GM12878 (cell line): ENCODE results near the gene YY1. TPM values are rescaled to one million over a fixed set of nuclear protein-coding genes. Genes with fewer than 3 reads are reported as not detected.

Experiments
- ATAC-seq: fragments of 200-7000 bp; cut with Tn5 transposase; 3 replicates; pipeline ENCODE4 v1.9.1; 2020; ENCODE audit warnings: mild to moderate bottlenecking, moderate library complexity
- BruUV-seq: library from RNA; stranded (reverse); fragments of 400-500 nt; replicated peaks from 2 replicates; lab custom pipeline; 2021; lab: Mats Ljungman, UMichigan
- CTCF ChIA-PET: fragments of 300-600 bp; sonication (Branson Sonifier 250); formaldehyde crosslinking; extraction: SDS; loops from one replicate; lab custom pipeline; 2021; ENCODE audit warnings: inconsistent platforms; lab: Yijun Ruan, JAX
- POLR2A ChIA-PET: fragments of 350-600 bp; formaldehyde crosslinking; extraction: SDS; loops from one replicate; lab custom pipeline; 2021; ENCODE audit warnings: inconsistent platforms; lab: Charles Lee
- RAD21 ChIA-PET: fragments of 300-600 bp; sonication (Branson Sonifier 250); formaldehyde crosslinking; loops from one replicate; lab custom pipeline; 2023; ENCODE audit warnings: antibody characterized with exemption; ENCODE audit not compliant: unreplicated experiment; lab: Charles Lee
- SMC1A ChIA-PET: fragments of 300-600 bp; sonication (Branson Sonifier 250); formaldehyde crosslinking; loops from one replicate; lab custom pipeline; 2023; ENCODE audit not compliant: unreplicated experiment, uncharacterized antibody; lab: Charles Lee
- DNase-seq: peaks from one replicate; pipeline ENCODE4 v3.0.0-alpha.2; 2011; ENCODE audit warnings: low read depth, low spot score
- FAIRE-seq: peaks from 3 replicates; lab custom pipeline; 2011; peaks lifted over from hg19 to GRCh38; lab: Jason Lieb, UNC
- H2AFZ ChIP-seq: 2 replicates; pipeline ENCODE4 v1.6.0; 2011; ENCODE audit warnings: low read depth, low read length, control low read depth; ENCODE audit not compliant: control insufficient read depth
- H3K27ac ChIP-seq: 2 replicates; pipeline ENCODE4 v1.5.1; 2011; ENCODE audit warnings: control low read depth; ENCODE audit not compliant: control insufficient read depth, insufficient read depth
- H3K27me3 ChIP-seq, 2 experiments: replicated peaks in 1 of 2; 2 replicates each; pipeline versions ENCODE4 v1.6.0 to v1.6.1; 2011; ENCODE audit warnings: low read length in 1 of 2; ENCODE audit not compliant: control insufficient read depth in 2 of 2, insufficient read depth in 2 of 2
- H3K36me3 ChIP-seq, 2 experiments: 2 replicates each; pipeline ENCODE4 v1.5.1; 2011; ENCODE audit warnings: low read length in 1 of 2; ENCODE audit not compliant: control insufficient read depth in 2 of 2, insufficient read depth in 2 of 2
- H3K4me1 ChIP-seq: 2 replicates; pipeline ENCODE4 v1.6.1; 2011; ENCODE audit warnings: mild to moderate bottlenecking, low read length, moderate library complexity, mixed read lengths; ENCODE audit not compliant: control insufficient read depth, insufficient read depth
- H3K4me2 ChIP-seq: 2 replicates; pipeline ENCODE4 v1.6.0; 2011; ENCODE audit warnings: control low read depth; ENCODE audit not compliant: control insufficient read depth, insufficient read depth
- H3K4me3 ChIP-seq: fragments of 200-600 bp; sonication (generic); 2 replicates; pipeline ENCODE4 v1.5.1; 2016
- H3K79me2 ChIP-seq: 2 replicates; pipeline ENCODE4 v1.6.0; 2011; ENCODE audit warnings: low read length; ENCODE audit not compliant: control insufficient read depth, insufficient read depth
- H3K9ac ChIP-seq: 2 replicates; pipeline ENCODE4 v1.8.0; 2011; ENCODE audit warnings: low read length, control low read depth, mixed read lengths; ENCODE audit not compliant: control insufficient read depth, insufficient read depth
- H3K9me3 ChIP-seq: replicated peaks from 3 replicates; pipeline ENCODE4 v1.5.1; 2011; ENCODE audit warnings: mild to moderate bottlenecking, low read length; ENCODE audit not compliant: control insufficient read depth, insufficient read depth
- H4K20me1 ChIP-seq: 2 replicates; pipeline ENCODE4 v1.6.0; 2011; ENCODE audit not compliant: control insufficient read depth, insufficient read depth
- BHLHE40 ChIP-seq, 2 experiments: fragments of 450-650 bp in 1 of 2; IDR thresholded peaks; 2 replicates each; pipeline ENCODE4 v1.6.1; 2011 to 2017; ENCODE audit warnings: low read depth in 2 of 2, borderline replicate concordance in 1 of 2, improper control_type of control experiment in 1 of 2, low read length in 1 of 2, mild to moderate bottlenecking in 1 of 2
- DPF2 ChIP-seq: fragments of 450-650 bp; IDR thresholded peaks from 2 replicates; pipeline ENCODE4 v1.6.1; 2017; ENCODE audit warnings: mild to moderate bottlenecking
- HDAC2 ChIP-seq: fragments of 200-600 bp; sonication (generic); IDR thresholded peaks from 2 replicates; pipeline ENCODE4 v1.6.1; 2017
- MEF2A ChIP-seq: IDR thresholded peaks from 2 replicates; pipeline ENCODE4 v1.6.1; 2011; ENCODE audit warnings: low read depth, mild to moderate bottlenecking, low read length, moderate library complexity; ENCODE audit not compliant: insufficient read depth
- MEF2B ChIP-seq: fragments of 450-650 bp; IDR thresholded peaks from 2 replicates; pipeline ENCODE4 v1.6.1; 2018; ENCODE audit warnings: mild to moderate bottlenecking, moderate library complexity; ENCODE audit not compliant: partially characterized antibody, poor library complexity, severe bottlenecking
- NR2C1 ChIP-seq: fragments of 450-650 bp; IDR thresholded peaks from 2 replicates; pipeline ENCODE4 v1.6.1; 2017; ENCODE audit warnings: antibody characterized with exemption, mild to moderate bottlenecking, moderate library complexity
- PAX5 ChIP-seq: IDR thresholded peaks from 2 replicates; pipeline ENCODE4 v1.6.1; 2011; ENCODE audit warnings: low read depth, low read length, borderline replicate concordance
- SUZ12 ChIP-seq: fragments of 200-600 bp; sonication (generic); IDR thresholded peaks from one replicate; pipeline ENCODE4 v1.6.1; 2018; ENCODE audit warnings: antibody characterized with exemption, mild to moderate bottlenecking; ENCODE audit not compliant: unreplicated experiment
- ZBED1 ChIP-seq: IDR thresholded peaks from 2 replicates; pipeline ENCODE4 v1.6.1; 2016; ENCODE audit warnings: borderline replicate concordance
- ZZZ3 ChIP-seq: IDR thresholded peaks from 2 replicates; pipeline ENCODE4 v1.6.1; 2011; ENCODE audit warnings: low read depth; ENCODE audit not compliant: control insufficient read depth, insufficient read length
- WGBS: methylation state at CpG from one replicate; pipeline ENCODE4 v1.1.6; 2016; ENCODE audit warnings: low lambda C conversion rate; ENCODE audit not compliant: insufficient replicate concordance, insufficient coverage; ENCODE audit errors: missing lambda C conversion rate; 5-methylcytosine and 5-hydroxymethylcytosine counted together
- in situ Hi-C: fragments of 300-500 bp; cut with MboI; formaldehyde crosslinking; loops from 9 replicates; pipeline ENCODE4 v1.14.3; 2018; ENCODE audit warnings: mixed read lengths
- intact Hi-C: fragments of 100-400 bp; cut with micrococcal nuclease; formaldehyde crosslinking; loops from one replicate; pipeline ENCODE4 v1.14.2; 2022; ENCODE audit not compliant: unreplicated experiment
- polyA plus RNA-seq, 11 experiments: library from polyadenylated mRNA; depleted of rRNA in 4 of 11; unstranded in 6 of 11; stranded (reverse) in 5 of 11; fragments of >200 nt; fragmentation: Nextera tagmentation in 4 of 11; fragmentation: Illumina TruSeq in 1 of 11; extraction: Ambion mirVana in 4 of 11; extraction: Trizol in 1 of 11; gene quantifications; 1 replicate in 1 of 11; 2 replicates in 10 of 11; pipeline versions ENCODE4 v1.2.1 to v1.2.3, GENCODE V29; 2011 to 2016; ENCODE audit warnings: inconsistent platforms in 2 of 11, missing spikeins in 2 of 11, low read depth in 1 of 11
- total RNA-seq, 4 experiments: library from RNA; depleted of rRNA in 3 of 4; stranded (reverse); fragments of >200 nt in 3 of 4; fragmentation: Illumina TruSeq in 1 of 4; extraction: Trizol in 1 of 4; gene quantifications; 2 replicates each; pipeline versions ENCODE4 v1.2.1 to v1.2.3, GENCODE V29; 2013 to 2021
- TF ChIP-seq, protein P1 (sequence below): IDR thresholded peaks from 2 replicates; pipeline ENCODE4 v1.6.1; 2011; ENCODE audit warnings: borderline replicate concordance, low read depth, mild to moderate bottlenecking, moderate library complexity, low read length; ENCODE audit not compliant: insufficient read depth, poor library complexity, severe bottlenecking
- TF ChIP-seq, protein P2 (sequence below): fragments of 450-650 bp; IDR thresholded peaks from 2 replicates; pipeline ENCODE4 v1.6.1; 2017; ENCODE audit warnings: mild to moderate bottlenecking, moderate library complexity
- TF ChIP-seq, protein P3 (sequence below): fragments of 450-650 bp; IDR thresholded peaks from 2 replicates; pipeline ENCODE4 v1.6.1; 2016; ENCODE audit warnings: mild to moderate bottlenecking

The YY1 gene
- total and polyA plus RNA-seq, 10 of the 15 experiments (the other 5 are each of a cell fraction or from before 2014, with no cell fraction given) = 23.7 to 74.0 (median 39.9) TPM

DNA sequence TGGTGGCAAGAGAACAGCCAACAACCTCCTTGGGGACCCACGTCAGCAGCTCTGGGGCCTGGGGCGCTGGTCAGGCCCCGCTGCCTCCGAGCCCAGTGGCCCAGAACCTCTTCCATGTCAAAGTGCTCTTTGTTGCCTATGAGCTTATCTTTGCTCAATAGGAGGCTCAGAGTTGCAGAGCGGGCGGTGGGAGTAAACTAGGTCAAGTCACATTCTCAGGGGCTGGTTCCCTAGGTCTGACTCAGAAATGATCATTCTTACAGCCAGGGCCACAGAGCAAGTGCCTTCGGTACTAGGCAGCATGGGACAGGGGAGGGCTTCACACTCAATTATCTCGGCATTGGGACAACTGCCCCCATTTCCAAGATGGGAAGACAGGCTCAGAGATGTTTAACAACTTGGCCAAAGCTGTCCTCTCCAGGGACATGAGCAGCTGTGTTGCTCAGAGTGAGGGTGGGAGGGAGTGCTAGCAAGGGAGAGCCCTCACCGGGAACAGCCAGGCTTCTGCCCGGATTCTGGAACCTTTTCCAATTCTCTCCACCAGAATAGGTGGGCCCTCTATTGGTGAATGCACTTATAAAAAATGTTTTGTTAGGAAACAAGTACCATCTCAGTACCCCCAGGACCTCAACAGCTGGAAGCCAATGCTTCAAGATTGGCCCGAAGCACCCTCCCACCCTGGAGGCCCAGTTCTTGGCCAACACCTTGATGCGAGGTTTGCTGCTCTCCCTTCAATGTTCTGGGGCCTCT, 55.4 kb downstream of the YY1 start:
- Histone ChIP-seq H3K4me1 (peaks cover 16% of the 10 kb centered on the region), H3K9me3 (no peaks in the 10 kb centered on the region), H3K27ac (no peak overlapping the region), H3K4me3 (no peak overlapping the region), H3K4me2 (no peak overlapping the region), H2AFZ (no peak overlapping the region), H3K79me2 (no peaks in the 10 kb centered on the region), H4K20me1 (no peaks in the 10 kb centered on the region), H3K9ac (no peak overlapping the region), H3K27me3 (no peaks in the 10 kb centered on the region), H3K36me3 (no peaks in the 10 kb centered on the region)
- ATAC-seq = peak; percentile 60
- 28% methylated on average over 12 of the region's 12 CpGs for WGBS
- ChIA-PET CTCF (interaction anchor here (0.6 to 4.4 kb wide), 8 partner anchors 9 to 92 kb away, joined by 3 to 39 read pairs (median 4); no protein-coding TSS in a partner anchor), SMC1A (interaction anchor here (1.5 to 2.5 kb wide), 2 partner anchors 9 to 80 kb away, joined by 4 to 11 read pairs; a partner anchor contains a TSS), RAD21 (interaction anchor here (0.7 to 1.7 kb wide), 5 partner anchors 8 to 83 kb away, joined by 3 to 5 read pairs (median 4); a partner anchor contains a TSS), POLR2A (interaction anchor here (0.9 to 1.0 kb wide), 2 partner anchors 8 to 43 kb away, joined by 3 read pairs; no protein-coding TSS in a partner anchor)
- FAIRE-seq = no peak
- peak; percentile 23 for DNase-seq
- in situ Hi-C loops = no loop called here
- intact Hi-C loops = no loop called here
- no TSS peak for BruUV-seq
- TF ChIP-seq NR2C1 (peak; percentile 57), ZZZ3 (no peak), MEF2B (peak; percentile 98), SUZ12 (no peak), HDAC2 (no peak), PAX5 (peak; percentile 96), DPF2 (peak; percentile 35; the same call in 1 of the 2 replicates), BHLHE40 (IDR thresholded peaks at IDR 0.05; ENCODE audit: borderline replicate concordance in 1 of 2, low read depth in 2 of 2, low read length in 1 of 2) (peak in 1 of 2 experiments; percentile 19; a peak in 1 of 4 replicates), MEF2A (no peak), ZBED1 (no peak)
- TF ChIP-seq, protein P1, sequence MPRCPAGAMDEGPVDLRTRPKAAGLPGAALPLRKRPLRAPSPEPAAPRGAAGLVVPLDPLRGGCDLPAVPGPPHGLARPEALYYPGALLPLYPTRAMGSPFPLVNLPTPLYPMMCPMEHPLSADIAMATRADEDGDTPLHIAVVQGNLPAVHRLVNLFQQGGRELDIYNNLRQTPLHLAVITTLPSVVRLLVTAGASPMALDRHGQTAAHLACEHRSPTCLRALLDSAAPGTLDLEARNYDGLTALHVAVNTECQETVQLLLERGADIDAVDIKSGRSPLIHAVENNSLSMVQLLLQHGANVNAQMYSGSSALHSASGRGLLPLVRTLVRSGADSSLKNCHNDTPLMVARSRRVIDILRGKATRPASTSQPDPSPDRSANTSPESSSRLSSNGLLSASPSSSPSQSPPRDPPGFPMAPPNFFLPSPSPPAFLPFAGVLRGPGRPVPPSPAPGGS = peak; percentile 53
- TF ChIP-seq, protein P2, sequence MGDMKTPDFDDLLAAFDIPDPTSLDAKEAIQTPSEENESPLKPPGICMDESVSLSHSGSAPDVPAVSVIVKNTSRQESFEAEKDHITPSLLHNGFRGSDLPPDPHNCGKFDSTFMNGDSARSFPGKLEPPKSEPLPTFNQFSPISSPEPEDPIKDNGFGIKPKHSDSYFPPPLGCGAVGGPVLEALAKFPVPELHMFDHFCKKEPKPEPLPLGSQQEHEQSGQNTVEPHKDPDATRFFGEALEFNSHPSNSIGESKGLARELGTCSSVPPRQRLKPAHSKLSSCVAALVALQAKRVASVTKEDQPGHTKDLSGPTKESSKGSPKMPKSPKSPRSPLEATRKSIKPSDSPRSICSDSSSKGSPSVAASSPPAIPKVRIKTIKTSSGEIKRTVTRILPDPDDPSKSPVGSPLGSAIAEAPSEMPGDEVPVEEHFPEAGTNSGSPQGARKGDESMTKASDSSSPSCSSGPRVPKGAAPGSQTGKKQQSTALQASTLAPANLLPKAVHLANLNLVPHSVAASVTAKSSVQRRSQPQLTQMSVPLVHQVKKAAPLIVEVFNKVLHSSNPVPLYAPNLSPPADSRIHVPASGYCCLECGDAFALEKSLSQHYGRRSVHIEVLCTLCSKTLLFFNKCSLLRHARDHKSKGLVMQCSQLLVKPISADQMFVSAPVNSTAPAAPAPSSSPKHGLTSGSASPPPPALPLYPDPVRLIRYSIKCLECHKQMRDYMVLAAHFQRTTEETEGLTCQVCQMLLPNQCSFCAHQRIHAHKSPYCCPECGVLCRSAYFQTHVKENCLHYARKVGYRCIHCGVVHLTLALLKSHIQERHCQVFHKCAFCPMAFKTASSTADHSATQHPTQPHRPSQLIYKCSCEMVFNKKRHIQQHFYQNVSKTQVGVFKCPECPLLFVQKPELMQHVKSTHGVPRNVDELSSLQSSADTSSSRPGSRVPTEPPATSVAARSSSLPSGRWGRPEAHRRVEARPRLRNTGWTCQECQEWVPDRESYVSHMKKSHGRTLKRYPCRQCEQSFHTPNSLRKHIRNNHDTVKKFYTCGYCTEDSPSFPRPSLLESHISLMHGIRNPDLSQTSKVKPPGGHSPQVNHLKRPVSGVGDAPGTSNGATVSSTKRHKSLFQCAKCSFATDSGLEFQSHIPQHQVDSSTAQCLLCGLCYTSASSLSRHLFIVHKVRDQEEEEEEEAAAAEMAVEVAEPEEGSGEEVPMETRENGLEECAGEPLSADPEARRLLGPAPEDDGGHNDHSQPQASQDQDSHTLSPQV = peak; percentile 35; the same call in 1 of the 2 replicates
- TF ChIP-seq, protein P3, sequence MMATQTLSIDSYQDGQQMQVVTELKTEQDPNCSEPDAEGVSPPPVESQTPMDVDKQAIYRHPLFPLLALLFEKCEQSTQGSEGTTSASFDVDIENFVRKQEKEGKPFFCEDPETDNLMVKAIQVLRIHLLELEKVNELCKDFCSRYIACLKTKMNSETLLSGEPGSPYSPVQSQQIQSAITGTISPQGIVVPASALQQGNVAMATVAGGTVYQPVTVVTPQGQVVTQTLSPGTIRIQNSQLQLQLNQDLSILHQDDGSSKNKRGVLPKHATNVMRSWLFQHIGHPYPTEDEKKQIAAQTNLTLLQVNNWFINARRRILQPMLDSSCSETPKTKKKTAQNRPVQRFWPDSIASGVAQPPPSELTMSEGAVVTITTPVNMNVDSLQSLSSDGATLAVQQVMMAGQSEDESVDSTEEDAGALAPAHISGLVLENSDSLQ = no peak
